Liver (tissue), 3 donors: ENCODE data around the gene TBC1D12.

ENCODE experiments used
- FOXA1 ChIP-seq: IDR thresholded peaks from 2 replicates; pipeline ENCODE4 v1.6.1; 2016; ENCODE audit warnings: antibody characterized with exemption
- GABPA ChIP-seq, 2 donors: IDR thresholded peaks in 1 of 2; conservative IDR thresholded peaks in 1 of 2; 2 replicates each; pipeline ENCODE4 v1.6.1; 2016; ENCODE audit warnings: antibody characterized with exemption in 2 of 2, mild to moderate bottlenecking in 1 of 2, moderate library complexity in 1 of 2
- HNF4A ChIP-seq, 2 donors: conservative IDR thresholded peaks; 2 replicates each; pipeline ENCODE4 v1.6.1; 2016; ENCODE audit warnings: antibody characterized with exemption in 2 of 2, mild to moderate bottlenecking in 2 of 2
- RAD21 ChIP-seq, 2 donors: IDR thresholded peaks; 2 replicates each; pipeline ENCODE4 v1.6.1; 2016; ENCODE audit warnings: antibody characterized with exemption in 2 of 2, mild to moderate bottlenecking in 2 of 2
- RXRA ChIP-seq, 2 donors: IDR thresholded peaks; 2 replicates each; pipeline ENCODE4 v1.6.1; 2017 to 2018; ENCODE audit warnings: antibody characterized with exemption in 2 of 2, mild to moderate bottlenecking in 1 of 2
- TAF1 ChIP-seq: conservative IDR thresholded peaks from 2 replicates; pipeline ENCODE4 v1.6.1; 2016; ENCODE audit warnings: antibody characterized with exemption, mild to moderate bottlenecking
- YY1 ChIP-seq: IDR thresholded peaks from 2 replicates; pipeline ENCODE4 v1.6.1; 2016; ENCODE audit warnings: antibody characterized with exemption, mild to moderate bottlenecking
- TF ChIP-seq, protein P1 (sequence below): fragments of 150-350 bp; IDR thresholded peaks from 2 replicates; pipeline ENCODE4 v1.5.1; 2017; ENCODE audit warnings: improper control_type of control experiment, low read depth, low read length; ENCODE audit not compliant: missing input control
- TF ChIP-seq, protein P2 (sequence below): IDR thresholded peaks from 2 replicates; pipeline ENCODE4 v1.6.1; 2016; ENCODE audit warnings: antibody characterized with exemption, mild to moderate bottlenecking
- TF ChIP-seq, protein P3 (sequence below): IDR thresholded peaks from 2 replicates; pipeline ENCODE4 v1.6.1; 2016; ENCODE audit warnings: antibody characterized with exemption
- donor health status: healthy.
- donor health status: healthy.

DNA sequence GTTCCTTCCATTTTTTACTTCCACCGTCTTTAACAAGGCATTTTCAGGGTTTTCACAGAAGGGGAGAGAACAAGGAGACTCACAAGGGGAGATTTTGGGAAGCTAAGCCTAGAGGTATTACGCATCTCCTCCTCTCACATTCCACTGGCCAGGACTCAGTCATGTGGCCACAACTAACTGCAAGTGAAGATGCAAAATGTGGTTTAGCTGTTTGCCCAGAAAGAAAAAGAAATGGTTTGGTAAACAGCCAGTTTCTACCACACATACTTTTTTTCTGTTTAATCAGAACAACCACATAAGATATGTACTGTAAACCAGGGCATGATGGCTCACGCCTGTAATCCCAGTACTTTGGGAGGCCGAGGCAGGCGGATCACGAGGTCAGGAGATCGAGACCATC is 121.8 kb downstream of the TBC1D12 start:
- TF ChIP-seq, protein P1, sequence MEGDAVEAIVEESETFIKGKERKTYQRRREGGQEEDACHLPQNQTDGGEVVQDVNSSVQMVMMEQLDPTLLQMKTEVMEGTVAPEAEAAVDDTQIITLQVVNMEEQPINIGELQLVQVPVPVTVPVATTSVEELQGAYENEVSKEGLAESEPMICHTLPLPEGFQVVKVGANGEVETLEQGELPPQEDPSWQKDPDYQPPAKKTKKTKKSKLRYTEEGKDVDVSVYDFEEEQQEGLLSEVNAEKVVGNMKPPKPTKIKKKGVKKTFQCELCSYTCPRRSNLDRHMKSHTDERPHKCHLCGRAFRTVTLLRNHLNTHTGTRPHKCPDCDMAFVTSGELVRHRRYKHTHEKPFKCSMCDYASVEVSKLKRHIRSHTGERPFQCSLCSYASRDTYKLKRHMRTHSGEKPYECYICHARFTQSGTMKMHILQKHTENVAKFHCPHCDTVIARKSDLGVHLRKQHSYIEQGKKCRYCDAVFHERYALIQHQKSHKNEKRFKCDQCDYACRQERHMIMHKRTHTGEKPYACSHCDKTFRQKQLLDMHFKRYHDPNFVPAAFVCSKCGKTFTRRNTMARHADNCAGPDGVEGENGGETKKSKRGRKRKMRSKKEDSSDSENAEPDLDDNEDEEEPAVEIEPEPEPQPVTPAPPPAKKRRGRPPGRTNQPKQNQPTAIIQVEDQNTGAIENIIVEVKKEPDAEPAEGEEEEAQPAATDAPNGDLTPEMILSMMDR, result no peak
- TF ChIP-seq YY1 (no peak), RAD21 (IDR thresholded peaks at IDR 0.05) (no peak), TAF1 (no peak), RXRA (IDR thresholded peaks at IDR 0.05) (no peak), HNF4A (conservative IDR thresholded peaks at IDR 0.05) (no peak), FOXA1 (no peak), GABPA (IDR thresholded peaks at IDR 0.05 in 1 of 2, conservative IDR thresholded peaks at IDR 0.05 in 1 of 2) (no peak)
- TF ChIP-seq, protein P2, sequence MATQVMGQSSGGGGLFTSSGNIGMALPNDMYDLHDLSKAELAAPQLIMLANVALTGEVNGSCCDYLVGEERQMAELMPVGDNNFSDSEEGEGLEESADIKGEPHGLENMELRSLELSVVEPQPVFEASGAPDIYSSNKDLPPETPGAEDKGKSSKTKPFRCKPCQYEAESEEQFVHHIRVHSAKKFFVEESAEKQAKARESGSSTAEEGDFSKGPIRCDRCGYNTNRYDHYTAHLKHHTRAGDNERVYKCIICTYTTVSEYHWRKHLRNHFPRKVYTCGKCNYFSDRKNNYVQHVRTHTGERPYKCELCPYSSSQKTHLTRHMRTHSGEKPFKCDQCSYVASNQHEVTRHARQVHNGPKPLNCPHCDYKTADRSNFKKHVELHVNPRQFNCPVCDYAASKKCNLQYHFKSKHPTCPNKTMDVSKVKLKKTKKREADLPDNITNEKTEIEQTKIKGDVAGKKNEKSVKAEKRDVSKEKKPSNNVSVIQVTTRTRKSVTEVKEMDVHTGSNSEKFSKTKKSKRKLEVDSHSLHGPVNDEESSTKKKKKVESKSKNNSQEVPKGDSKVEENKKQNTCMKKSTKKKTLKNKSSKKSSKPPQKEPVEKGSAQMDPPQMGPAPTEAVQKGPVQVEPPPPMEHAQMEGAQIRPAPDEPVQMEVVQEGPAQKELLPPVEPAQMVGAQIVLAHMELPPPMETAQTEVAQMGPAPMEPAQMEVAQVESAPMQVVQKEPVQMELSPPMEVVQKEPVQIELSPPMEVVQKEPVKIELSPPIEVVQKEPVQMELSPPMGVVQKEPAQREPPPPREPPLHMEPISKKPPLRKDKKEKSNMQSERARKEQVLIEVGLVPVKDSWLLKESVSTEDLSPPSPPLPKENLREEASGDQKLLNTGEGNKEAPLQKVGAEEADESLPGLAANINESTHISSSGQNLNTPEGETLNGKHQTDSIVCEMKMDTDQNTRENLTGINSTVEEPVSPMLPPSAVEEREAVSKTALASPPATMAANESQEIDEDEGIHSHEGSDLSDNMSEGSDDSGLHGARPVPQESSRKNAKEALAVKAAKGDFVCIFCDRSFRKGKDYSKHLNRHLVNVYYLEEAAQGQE, result no peak
- TF ChIP-seq, protein P3, sequence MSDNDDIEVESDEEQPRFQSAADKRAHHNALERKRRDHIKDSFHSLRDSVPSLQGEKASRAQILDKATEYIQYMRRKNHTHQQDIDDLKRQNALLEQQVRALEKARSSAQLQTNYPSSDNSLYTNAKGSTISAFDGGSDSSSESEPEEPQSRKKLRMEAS, result no peak
